NOMO-1 treated with DMSO at 0.1 percent for 48 hours (cell line): ENCODE results near the gene LGALS16.
A peak's percentile ranks its signal among the peaks of the same experiment; 100 is the strongest.
"Not testable (repeated sequence)": the region's sequence is repeated elsewhere in the genome, so short reads cannot be mapped to it uniquely, and the experiment has no call there.

Experiments
- DNase-seq: peaks from one replicate; lab custom pipeline; 2025; ENCODE audit not compliant: unreplicated experiment; lab: John Stamatoyannopoulos, UW

LGALS16 gene, protein sequence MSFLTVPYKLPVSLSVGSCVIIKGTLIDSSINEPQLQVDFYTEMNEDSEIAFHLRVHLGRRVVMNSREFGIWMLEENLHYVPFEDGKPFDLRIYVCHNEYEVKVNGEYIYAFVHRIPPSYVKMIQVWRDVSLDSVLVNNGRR

DNA sequence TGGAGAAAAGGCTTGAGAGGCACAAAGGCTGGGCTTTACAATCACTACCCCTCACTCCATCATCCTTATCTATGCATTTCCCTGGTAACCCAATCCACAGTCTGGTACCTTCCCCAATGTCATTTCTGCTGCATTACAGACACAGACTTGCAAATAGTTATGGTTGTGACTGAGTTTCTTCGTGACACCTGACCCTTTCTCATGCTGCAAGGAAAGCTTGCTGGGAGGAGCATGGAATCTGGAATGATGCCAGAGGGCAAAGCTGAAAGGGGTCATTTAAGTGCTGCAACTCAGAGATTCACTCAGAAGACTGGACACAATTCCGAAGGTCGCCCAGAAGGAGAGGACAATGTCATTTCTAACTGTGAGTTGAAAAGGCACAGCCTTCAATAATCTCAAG is at the start of gene LGALS16:
Gene LGALS16 (plus strand): TSS at position 301 of the 400 bp plus-strand sequence. CDS start 49 bp downstream, at position 350.
- DNase-seq, result no peak

DNA sequence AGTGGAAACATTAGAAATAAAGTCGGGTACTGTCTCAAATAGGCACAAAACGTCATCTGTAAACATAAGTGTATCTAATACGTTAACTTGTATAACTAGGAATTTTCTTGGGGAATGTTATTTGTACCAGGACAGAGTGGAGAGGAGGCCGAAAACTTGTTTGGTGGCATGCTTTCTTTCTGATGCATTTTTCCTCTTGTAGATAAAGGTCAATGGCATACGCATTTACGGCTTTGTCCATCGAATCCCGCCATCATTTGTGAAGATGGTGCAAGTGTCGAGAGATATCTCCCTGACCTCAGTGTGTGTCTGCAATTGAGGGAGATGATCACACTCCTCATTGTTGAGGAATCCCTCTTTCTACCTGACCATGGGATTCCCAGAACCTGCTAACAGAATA is 48.7 kb upstream of the LGALS16 start:
- DNase-seq, result no peak

DNA sequence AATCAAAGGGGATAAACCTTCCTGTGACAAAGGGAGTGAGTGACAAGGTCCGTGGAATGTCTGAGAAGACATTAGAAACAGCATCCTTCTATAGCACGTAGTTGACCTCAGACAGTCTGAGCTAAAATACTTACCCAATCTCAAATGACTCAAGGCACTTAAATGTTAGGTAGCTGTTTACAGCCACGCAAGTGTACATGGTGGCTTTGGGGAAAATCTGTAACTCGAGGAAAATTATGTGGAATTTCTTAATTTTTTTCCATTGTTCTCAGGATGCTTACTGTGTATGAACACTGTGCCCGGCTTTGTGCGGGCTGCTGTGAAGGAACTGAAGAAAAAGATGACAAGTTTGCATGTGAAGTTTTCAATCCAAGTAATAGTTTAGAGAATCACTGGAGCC is 48.2 kb upstream of the LGALS16 start:
- no peak for DNase-seq

GRCh38 chr19:39613597-39613996 is 42.1 kb upstream of the LGALS16 start:
- no peak for DNase-seq

GRCh38 chr19:39617745-39618144 is 38.0 kb upstream of the LGALS16 start:
- no peak for DNase-seq

- DNase-seq, result no peak
Observed at GRCh38 chr19:39623946-39624345, 31.8 kb upstream of the LGALS16 start.

DNA sequence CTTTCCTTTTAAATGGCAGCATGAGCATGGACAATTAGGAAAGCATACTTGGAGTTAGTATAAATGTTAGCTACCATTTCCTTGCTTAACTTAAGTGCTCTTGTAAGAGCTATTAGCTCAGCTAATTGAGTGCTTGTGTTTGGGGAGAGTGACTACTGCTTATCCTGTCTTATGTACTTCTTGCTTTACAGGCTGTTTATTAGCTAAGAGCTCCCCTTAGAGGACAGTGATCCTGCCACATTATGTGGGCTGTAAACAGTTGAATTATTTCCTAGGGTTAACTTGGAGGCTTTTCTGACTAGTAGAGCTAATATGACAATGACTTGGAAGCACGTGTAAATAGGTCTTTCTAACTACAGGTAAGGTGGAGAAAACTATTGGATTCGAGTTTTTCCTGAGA is 28.1 kb upstream of the LGALS16 start:
- DNase-seq, result peak; percentile 2

GRCh38 chr19:39631178-39631577 is 24.5 kb upstream of the LGALS16 start:
- no peak for DNase-seq

DNA sequence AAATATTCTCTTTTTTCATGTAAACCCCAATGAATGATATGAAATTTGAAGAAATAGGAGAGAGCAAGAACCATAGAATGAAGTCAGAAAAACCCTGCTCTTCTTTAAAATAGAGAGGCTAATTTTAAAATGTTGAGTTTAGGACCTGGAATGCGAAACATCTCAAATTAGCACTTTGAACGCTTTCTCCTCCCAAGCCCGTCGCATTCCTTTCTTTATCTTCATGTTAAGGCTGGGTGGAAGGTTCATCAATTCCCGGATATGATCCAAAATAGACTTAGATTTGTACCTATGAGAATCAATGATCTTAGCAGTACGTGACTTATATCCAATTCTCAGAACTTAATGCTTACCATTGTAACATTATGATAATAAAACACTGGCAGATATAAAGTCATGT is 24.1 kb upstream of the LGALS16 start:
- DNase-seq, result no peak

DNA sequence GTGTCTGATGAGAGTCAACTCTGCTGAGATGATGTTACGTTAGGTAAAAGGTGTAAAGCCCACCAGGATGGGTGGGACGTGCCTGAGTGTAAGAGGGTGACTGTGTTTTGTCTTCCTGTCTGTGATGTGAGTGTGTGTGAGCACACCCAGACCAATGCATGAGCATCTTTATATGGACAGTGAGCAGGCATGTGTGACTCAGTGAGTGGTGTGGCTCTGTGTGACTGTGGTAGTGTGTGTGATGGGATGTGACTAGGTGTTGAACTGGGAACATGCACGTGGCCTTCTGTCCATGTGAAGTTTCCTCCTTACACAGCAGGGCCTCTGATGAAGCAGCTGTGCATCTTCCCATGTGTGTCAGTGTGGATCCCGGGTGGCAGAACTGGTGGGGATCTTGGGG is 17.8 kb upstream of the LGALS16 start:
- DNase-seq, result no peak

- no peak for DNase-seq
Observed at GRCh38 chr19:39641773-39642172, 13.9 kb upstream of the LGALS16 start.

DNA sequence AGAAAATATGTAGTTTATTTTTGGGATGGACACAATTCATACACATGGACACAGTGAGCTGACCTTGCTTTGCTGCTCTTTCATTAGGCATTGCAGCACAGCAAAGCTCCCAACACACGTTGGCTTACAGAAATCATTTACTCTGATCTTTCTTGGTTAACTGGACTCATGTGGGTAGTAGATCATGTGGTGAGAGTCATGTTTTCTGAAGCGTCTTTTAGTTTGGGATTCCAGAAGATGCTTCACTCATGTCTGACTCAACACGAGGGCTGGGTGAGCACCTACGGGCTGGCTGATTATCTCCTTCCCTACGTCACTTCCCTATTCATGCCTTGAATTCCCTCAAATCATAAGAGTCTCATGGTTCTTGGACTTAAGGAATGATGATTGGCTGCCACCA is 12.1 kb upstream of the LGALS16 start:
- no peak for DNase-seq

DNA sequence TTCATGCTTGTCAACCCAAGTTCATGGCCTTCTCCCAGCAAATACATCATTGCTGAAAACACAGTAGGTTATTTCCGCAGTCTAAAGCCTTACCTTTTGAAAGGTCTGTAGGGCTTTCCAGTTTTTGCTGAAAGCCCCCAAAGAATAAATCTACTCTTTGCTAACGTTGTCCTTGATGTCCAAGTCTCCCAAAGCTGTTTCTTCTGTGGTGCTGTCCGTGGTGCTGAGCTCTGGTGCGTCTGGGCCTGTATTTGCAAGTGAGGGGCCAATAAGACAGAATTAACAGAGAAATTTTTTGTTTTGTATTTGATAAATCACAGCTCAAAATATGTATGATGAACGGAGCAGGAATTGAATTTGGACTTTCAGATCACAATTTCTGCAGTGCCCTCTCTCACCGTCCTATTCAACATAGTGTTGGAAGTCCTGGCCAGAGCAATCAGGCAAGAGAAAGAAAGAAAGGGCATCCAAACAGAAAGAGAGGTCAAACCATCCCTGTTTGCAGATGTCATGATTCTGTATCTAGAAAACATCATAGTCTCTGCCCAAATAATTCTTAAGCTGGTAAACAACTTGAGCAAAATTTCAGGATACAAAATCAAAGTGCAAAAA is 9.8 kb upstream of the LGALS16 start:
- DNase-seq, result no peak

GRCh38 chr19:39647918-39648317 is 7.8 kb upstream of the LGALS16 start:
- DNase-seq, result no peak

DNA sequence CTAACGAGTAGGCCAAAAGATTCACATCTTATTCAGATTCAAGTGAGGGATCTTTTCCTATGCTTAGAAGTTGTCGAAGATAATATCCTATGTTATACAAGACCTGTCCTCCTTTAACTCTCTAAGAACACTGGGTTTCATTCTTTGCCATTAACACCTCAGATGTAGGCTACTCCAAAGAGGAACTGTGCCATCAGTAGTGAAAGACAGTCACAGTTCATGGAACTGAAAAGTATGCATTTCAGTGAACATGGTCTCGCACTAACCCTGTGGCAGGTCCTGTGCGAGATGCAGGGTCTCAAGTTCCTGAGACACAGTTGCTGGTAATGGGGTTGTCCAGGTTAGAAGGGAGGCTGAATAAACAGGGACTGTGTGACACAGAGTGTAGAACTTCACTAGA is 4.1 kb downstream of the LGALS16 start:
- no peak for DNase-seq

DNA sequence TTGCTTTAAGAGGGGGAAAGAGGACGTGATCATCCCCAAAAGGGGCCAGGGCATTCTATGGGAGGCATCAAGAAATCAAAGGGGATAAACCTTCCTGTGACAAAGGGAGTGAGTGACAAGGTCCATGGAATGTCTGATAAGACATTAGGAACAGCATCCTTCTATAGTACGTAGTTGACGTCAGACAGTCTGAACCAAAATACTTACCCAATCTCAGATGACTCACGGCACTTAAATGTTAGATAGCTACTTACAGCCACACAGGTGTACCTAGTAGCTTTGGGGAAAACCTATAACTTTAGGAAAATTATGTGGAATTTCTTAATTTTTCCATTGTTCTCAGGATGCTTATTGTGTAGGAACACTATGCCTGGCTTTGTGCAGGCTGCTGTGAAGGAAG is 4.9 kb downstream of the LGALS16 start:
- DNase-seq, result no peak

GRCh38 chr19:39661565-39661964 is 5.9 kb downstream of the LGALS16 start:
- no peak for DNase-seq

DNA sequence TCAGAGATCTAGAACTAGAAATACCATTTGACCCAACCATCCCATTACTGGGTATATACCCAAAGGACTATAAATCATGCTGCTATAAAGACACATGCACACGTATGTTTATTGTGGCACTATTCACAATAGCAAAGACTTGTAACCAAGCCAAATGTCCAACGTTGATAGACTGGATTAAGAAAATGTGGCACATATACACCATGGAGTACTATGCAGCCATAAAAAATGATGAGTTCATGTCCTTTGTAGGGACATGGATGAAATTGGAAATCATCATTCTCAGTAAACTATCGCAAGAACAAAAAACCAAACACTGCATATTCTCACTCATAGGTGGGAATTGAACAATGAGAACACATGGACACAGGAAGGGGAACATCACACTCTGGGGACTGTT is 14.1 kb downstream of the LGALS16 start:
- DNase-seq, result not testable (repeated sequence)

- no peak for DNase-seq
Observed at GRCh38 chr19:39670998-39671397, 15.3 kb downstream of the LGALS16 start.

GRCh38 chr19:39671739-39672363 is 16.1 kb downstream of the LGALS16 start:
- peak; percentile 71 for DNase-seq

DNA sequence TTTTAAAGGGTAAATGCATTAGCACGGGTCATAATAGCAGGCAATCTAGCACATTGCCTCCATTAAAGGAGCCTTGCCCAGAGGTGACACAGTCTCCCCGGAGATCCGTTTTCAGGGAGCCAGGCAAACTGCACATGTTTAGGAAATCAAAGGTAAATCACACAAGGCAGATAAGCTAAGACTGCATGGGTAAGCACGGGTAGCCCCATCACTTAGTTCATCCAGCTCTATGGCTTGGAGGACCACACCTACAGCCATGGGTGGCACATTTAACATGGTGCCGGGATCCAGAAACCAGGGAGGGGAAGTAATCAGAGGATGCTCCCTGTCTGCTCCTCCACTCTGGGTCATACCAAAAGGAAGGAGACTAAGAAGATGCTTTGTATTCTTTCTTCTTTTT is 16.8 kb downstream of the LGALS16 start:
- no peak for DNase-seq

DNA sequence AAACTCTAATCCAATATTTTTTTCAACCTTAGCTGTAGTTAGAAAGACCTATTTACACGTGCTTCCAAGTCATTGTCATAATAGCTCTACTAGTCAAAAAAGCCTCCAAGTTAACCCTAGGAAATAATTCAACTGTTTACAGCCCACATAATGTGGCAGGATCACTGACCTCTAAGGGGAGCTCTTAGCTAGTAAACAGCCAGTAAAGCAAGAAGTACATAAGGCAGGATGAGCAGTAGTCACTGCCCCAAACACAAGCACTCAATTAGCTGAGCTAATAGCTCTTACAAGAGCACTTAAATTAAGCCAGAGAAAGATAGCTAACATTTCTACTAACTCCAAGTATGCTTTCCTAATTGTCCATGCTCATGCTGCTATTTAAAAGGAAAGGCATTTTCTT is 18.1 kb downstream of the LGALS16 start:
- DNase-seq, result not testable (repeated sequence)

DNA sequence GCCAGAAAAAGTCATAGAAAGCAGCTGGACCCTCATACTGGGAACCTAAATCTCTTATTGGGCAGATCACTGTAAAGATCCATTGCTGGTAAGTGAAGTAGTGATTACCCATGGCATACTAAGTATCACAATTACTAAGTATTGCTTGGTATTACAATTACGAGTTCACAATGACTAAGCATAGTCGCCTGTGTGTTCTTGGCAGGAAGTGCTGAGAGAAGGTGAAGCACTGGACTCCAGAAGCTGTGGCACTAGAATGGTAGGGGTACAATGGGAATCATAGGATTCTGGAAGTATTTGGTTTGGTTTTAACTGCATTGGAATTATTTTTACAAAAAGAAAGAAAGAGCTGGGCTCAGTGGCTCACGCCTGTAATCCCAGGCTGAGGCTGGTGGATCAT is 20.3 kb downstream of the LGALS16 start:
- no peak for DNase-seq
